ENCODE data around the gene SLIT3.

SLIT3 gene

DNA sequence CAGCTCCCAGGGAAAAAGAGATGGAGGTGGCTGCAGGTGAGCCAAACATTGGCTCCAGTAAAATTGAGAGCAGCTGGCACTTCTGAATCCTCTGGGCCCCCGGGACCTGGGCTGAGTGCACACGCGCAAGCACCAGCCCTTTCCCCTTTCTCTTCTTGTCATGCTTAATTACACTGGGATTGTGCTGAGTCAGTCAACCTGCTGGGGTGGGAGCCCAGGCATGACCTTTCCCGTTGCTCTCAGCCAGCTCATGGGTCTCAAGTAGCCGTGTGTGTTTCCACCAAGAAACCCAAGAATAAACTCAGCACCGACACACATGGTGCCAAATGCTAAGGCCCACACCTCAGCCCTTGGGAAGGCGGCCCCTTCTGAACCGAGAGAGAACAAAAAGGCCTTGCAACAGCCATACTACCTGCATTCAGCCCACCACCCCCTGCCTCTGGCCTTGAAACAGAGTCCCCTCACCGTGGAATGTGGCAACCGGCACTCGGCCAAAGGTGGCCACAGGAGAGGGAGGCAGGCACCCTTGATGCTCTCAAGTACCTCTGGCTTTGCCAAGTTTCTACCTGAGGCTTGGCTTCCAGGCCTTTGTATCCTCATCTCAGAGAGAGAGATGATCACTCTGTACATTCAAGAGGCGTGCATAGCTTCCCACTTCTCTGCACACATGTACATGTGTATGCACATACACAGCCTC lies 28.1 kb downstream of the SLIT3 start:
- Mint-ChIP-seq H3K27ac (peak overlapping the region; percentile 85), H3K36me3 (ENCODE audit: low read depth) (peaks cover 14% of the 10 kb centered on the region), H3K4me1 (peaks cover 32% of the 10 kb centered on the region), H3K4me3 (peak overlapping the region; percentile 24), H3K9me3 (peaks cover 5% of the 10 kb centered on the region), H3K27me3 (ENCODE audit: low read depth, poor library complexity) (peaks cover 7% of the 10 kb centered on the region)
- TF ChIP-seq, protein P1, sequence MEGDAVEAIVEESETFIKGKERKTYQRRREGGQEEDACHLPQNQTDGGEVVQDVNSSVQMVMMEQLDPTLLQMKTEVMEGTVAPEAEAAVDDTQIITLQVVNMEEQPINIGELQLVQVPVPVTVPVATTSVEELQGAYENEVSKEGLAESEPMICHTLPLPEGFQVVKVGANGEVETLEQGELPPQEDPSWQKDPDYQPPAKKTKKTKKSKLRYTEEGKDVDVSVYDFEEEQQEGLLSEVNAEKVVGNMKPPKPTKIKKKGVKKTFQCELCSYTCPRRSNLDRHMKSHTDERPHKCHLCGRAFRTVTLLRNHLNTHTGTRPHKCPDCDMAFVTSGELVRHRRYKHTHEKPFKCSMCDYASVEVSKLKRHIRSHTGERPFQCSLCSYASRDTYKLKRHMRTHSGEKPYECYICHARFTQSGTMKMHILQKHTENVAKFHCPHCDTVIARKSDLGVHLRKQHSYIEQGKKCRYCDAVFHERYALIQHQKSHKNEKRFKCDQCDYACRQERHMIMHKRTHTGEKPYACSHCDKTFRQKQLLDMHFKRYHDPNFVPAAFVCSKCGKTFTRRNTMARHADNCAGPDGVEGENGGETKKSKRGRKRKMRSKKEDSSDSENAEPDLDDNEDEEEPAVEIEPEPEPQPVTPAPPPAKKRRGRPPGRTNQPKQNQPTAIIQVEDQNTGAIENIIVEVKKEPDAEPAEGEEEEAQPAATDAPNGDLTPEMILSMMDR (IDR thresholded peaks at IDR 0.05): no peak
- peak; percentile 48 for DNase-seq

DNA sequence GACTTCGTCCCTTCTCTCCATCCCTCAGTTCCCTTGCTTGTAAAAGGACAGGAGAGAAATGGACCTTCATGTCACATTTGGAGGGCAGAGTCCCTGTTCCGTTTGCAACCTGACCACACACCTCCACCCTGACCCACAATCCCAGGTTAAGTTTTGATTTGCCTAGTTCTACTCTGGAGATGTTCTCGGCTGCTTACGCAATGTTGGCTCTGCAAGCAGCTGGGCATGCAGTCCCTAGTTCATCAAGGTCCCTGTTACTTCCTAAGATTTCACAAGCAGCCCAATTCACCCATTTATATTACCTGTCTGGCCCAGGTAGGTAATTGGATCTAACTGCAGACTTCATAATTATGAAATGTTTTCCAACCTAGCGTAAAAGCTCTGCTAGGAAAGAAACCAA lies 28.8 kb downstream of the SLIT3 start:
- TF ChIP-seq, protein P1 (IDR thresholded peaks at IDR 0.05): no peak
- no peak overlapping the region for H3K27ac Mint-ChIP-seq
- H3K4me3 Mint-ChIP-seq: no peak overlapping the region

DNA sequence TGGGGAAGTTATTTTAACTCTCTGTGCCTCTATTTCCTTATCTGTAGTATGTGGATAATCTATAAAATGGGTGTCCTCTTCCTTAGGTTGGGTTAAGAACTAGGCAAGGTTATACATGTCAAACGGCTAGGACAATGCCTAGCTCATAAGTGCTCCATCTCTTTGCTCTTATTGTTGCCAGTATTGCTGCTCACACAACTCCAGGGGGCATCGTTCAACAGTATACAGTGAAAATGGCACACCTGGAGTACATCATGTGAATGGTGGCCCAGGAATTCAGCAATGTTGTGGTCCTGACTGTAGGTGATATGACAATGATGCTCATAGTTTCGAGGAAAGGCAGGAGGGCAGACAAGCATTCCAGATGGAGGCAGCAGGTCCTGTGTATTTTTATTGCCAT lies 30.1 kb downstream of the SLIT3 start:
- Mint-ChIP-seq H3K4me3 (no peak overlapping the region), H3K36me3 (ENCODE audit: low read depth) (peaks cover 14% of the 10 kb centered on the region), H3K27ac (no peak overlapping the region), H3K27me3 (ENCODE audit: low read depth, poor library complexity) (peaks cover 7% of the 10 kb centered on the region), H3K9me3 (peaks cover 5% of the 10 kb centered on the region), H3K4me1 (peaks cover 36% of the 10 kb centered on the region)
- DNase-seq: no peak
- TF ChIP-seq, protein P1 (IDR thresholded peaks at IDR 0.05): no peak

More for the DNA sequence above, 28.8 kb downstream of the SLIT3 start:
- Mint-ChIP-seq H3K4me1 (peaks cover 32% of the 10 kb centered on the region), H3K9me3 (peaks cover 5% of the 10 kb centered on the region), H3K27me3 (ENCODE audit: low read depth, poor library complexity) (peaks cover 7% of the 10 kb centered on the region), H3K36me3 (ENCODE audit: low read depth) (peaks cover 14% of the 10 kb centered on the region)
- no peak for DNase-seq

GRCh38 chr5:169268019-169268418 lies 32.9 kb downstream of the SLIT3 start:
- peaks cover 5% of the 10 kb centered on the region for H3K9me3 Mint-ChIP-seq
- no peak for DNase-seq
- TF ChIP-seq, protein P1 (IDR thresholded peaks at IDR 0.05): no peak
- H3K27me3 Mint-ChIP-seq (ENCODE audit: low read depth, poor library complexity): peaks cover 10% of the 10 kb centered on the region
- peaks cover 14% of the 10 kb centered on the region for H3K36me3 Mint-ChIP-seq (ENCODE audit: low read depth)
- H3K4me1 Mint-ChIP-seq: peaks cover 43% of the 10 kb centered on the region
- no peak overlapping the region for H3K27ac Mint-ChIP-seq
- H3K4me3 Mint-ChIP-seq: no peak overlapping the region

DNA sequence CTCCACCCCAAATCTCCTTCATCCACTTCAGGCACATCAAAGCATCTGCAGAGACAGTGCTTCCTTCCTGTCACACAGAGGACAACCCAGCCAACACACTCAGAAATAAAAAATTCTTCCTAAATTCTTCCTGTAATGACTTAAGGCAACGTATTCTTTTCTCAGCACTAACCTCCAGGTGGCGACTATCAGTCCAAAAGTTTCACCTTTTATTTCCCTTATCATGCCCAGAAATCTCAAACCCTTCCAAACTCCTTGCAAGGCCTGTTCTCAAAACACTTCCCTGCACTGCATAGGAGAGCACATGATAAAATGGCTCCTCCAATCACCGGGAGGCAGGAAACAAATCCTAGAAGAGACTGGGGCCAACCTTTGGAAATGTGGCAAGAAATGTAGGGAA lies 35.1 kb downstream of the SLIT3 start:
- Mint-ChIP-seq H3K9me3 (peaks cover 5% of the 10 kb centered on the region), H3K4me1 (peaks cover 30% of the 10 kb centered on the region), H3K36me3 (ENCODE audit: low read depth) (peaks cover 14% of the 10 kb centered on the region), H3K4me3 (no peak overlapping the region), H3K27me3 (ENCODE audit: low read depth, poor library complexity) (peaks cover 8% of the 10 kb centered on the region), H3K27ac (no peak overlapping the region)
- DNase-seq: no peak
- TF ChIP-seq, protein P1 (IDR thresholded peaks at IDR 0.05): no peak

DNA sequence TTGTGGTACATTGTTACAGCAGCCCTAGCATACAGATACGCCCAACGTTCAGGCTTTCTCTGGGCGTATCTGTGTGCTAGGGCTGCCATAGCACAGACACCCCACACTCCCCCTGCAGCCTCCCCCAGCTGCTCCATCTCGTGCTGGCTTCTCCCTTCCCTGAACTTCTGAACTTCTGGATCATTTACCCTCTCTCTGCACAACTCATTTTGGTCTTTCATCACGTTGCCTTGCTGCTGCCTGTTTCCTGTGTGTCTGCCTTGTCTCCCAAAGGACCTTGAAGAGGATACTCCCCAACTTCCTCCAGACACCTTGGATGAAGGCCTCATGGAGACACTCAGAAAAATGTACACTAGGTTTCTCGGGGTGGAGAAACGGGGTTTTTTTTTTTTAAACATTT lies 37.3 kb downstream of the SLIT3 start:
- Mint-ChIP-seq H3K27ac (no peak overlapping the region), H3K36me3 (ENCODE audit: low read depth) (peaks cover 1% of the 10 kb centered on the region), H3K27me3 (ENCODE audit: low read depth, poor library complexity) (peaks cover 6% of the 10 kb centered on the region), H3K4me3 (no peak overlapping the region), H3K9me3 (peaks cover 4% of the 10 kb centered on the region), H3K4me1 (peaks cover 34% of the 10 kb centered on the region)
- TF ChIP-seq, protein P1 (IDR thresholded peaks at IDR 0.05): no peak
- DNase-seq: no peak

All from nephron progenitor cell (in vitro differentiated cells).